BJ (cell line): Measurements from ENCODE around the gene FIZ1. TPM values are rescaled to one million over a fixed set of nuclear protein-coding genes. Genes with fewer than 3 reads are reported as not detected.
A peak's percentile ranks its signal among the peaks of the same experiment; 100 is the strongest.

Experiments used
- CTCF ChIA-PET: fragments of 350-600 bp; formaldehyde crosslinking; extraction: SDS; loops from one replicate; lab custom pipeline; 2021; ENCODE audit warnings: antibody characterized with exemption, inconsistent platforms; lab: Yijun Ruan, JAX
- POLR2A ChIA-PET: fragments of 300-600 bp; sonication (Branson Sonifier 250); formaldehyde crosslinking; extraction: SDS; loops from one replicate; lab custom pipeline; 2021; ENCODE audit warnings: antibody characterized with exemption; lab: Charles Lee
- DNase-seq: peaks from one replicate; pipeline ENCODE4 v3.0.0-alpha.2; 2011; ENCODE audit warnings: low read depth
- H3K27me3 ChIP-seq: 2 replicates; pipeline ENCODE4 v1.6.0; 2011; ENCODE audit warnings: low read length; ENCODE audit not compliant: control insufficient read depth, insufficient read depth
- H3K36me3 ChIP-seq: 2 replicates; pipeline ENCODE4 v1.5.1; 2011; ENCODE audit warnings: low read length; ENCODE audit not compliant: control insufficient read depth, insufficient read depth
- H3K4me3 ChIP-seq: 2 replicates; pipeline ENCODE4 v1.5.1; 2011; ENCODE audit warnings: low read depth, mild to moderate bottlenecking, control low read depth, low read length
- polyA minus RNA-seq: library from RNA; depleted of rRNA, polyadenylated mRNA; stranded (reverse); fragments of >200 nt; gene quantifications from 2 replicates; pipeline ENCODE4 v1.2.3, GENCODE V29; 2011; rRNA and poly(A)+ RNA removed
- polyA plus RNA-seq: library from polyadenylated mRNA; depleted of rRNA; stranded (reverse); fragments of >200 nt; gene quantifications from 2 replicates; pipeline ENCODE4 v1.2.3, GENCODE V29; 2011; rRNA removed
- TF ChIP-seq, protein P1 (sequence below): IDR thresholded peaks from 2 replicates; pipeline ENCODE4 v1.5.1; 2011; ENCODE audit warnings: low read depth, mild to moderate bottlenecking, control low read depth, inconsistent platforms, low read length, moderate library complexity; ENCODE audit not compliant: insufficient read depth

Gene FIZ1, protein sequence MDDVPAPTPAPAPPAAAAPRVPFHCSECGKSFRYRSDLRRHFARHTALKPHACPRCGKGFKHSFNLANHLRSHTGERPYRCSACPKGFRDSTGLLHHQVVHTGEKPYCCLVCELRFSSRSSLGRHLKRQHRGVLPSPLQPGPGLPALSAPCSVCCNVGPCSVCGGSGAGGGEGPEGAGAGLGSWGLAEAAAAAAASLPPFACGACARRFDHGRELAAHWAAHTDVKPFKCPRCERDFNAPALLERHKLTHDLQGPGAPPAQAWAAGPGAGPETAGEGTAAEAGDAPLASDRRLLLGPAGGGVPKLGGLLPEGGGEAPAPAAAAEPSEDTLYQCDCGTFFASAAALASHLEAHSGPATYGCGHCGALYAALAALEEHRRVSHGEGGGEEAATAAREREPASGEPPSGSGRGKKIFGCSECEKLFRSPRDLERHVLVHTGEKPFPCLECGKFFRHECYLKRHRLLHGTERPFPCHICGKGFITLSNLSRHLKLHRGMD
- polyA plus RNA-seq: 3.7 and 4.0 TPM in 2 replicates
- 2.3 and 2.5 TPM in 2 replicates for polyA minus RNA-seq

DNA sequence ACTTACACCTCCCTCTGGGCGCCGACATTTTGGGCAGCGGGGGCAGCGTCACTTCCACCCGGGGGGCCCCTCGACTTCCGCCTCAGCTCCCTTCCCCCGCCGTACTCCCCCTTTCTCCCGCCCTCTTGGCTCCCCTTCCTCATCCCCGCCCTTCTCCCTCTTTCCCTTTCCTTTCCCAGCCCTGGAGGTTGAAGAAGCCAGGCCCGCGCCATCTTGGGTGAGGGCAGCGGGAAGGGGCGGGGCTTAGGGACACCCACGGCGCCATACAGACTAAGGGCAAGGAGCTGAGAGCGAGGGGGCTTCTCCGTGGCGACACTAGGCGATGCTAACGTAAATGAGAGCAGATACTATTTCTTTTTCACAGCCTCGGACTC is at the start of gene FIZ1:
Gene FIZ1 (minus strand): TSS at position 50 of the 374 bp plus-strand sequence. CDS start 1,652 bp downstream, outside the sequence.
- Histone ChIP-seq H3K36me3 (peaks cover 11% of the 10 kb centered on the region), H3K27me3 (no peaks in the 10 kb centered on the region), H3K4me3 (peak within 1 kb of the TSS; percentile 88)
- CTCF ChIA-PET: interaction anchor here (0.6 to 2.0 kb wide), 6 partner anchors 16 to 1746 kb away, joined by 3 to 11 read pairs (median 3); partner anchors contain the start of gene U2AF2
- TF ChIP-seq, protein P1, sequence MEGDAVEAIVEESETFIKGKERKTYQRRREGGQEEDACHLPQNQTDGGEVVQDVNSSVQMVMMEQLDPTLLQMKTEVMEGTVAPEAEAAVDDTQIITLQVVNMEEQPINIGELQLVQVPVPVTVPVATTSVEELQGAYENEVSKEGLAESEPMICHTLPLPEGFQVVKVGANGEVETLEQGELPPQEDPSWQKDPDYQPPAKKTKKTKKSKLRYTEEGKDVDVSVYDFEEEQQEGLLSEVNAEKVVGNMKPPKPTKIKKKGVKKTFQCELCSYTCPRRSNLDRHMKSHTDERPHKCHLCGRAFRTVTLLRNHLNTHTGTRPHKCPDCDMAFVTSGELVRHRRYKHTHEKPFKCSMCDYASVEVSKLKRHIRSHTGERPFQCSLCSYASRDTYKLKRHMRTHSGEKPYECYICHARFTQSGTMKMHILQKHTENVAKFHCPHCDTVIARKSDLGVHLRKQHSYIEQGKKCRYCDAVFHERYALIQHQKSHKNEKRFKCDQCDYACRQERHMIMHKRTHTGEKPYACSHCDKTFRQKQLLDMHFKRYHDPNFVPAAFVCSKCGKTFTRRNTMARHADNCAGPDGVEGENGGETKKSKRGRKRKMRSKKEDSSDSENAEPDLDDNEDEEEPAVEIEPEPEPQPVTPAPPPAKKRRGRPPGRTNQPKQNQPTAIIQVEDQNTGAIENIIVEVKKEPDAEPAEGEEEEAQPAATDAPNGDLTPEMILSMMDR: no peak
- peak; percentile 92 for DNase-seq
- POLR2A ChIA-PET: interaction anchor here (0.5 to 0.8 kb wide), 3 partner anchors 19 to 138 kb away, joined by 3 to 9 read pairs (median 5); partner anchors contain the start of genes ISOC2 and SSC5D

DNA sequence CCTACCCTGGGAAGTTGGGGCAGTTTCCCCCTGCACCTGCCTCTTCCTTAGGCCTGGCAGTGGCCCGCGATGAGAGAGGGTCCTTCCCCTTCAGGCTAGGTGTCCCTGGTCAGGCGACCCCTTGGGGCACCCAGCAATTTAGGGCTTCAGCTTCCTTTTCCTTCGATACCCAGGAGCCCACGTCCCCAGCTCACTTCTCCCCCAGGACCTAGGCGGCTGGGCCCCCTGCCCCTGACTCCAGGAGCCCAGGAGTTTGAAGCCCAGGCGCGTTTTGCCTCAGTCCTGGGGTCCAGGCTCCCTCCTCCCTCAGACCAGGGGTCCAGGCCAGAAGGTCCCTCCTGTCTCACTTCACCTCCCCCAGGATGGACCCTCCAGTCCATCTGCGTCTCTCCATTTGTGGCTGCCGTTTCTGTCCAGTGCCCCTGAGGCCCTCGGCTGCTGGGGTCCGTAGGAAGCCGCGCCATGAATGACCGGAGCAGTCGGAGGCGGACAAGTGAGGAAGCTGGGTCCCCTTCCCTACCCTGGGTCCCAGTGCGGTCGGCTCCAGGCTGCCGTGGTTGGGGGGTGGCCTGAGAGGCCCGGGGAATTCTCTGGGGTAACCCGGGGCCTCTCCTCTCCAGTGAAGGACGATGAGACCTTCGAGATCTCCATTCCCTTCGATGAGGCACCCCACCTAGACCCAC is 49.4 kb upstream of the FIZ1 start:
- no peak for DNase-seq
- H3K4me3 ChIP-seq: peak overlapping the region; percentile 86
- no peaks in the 10 kb centered on the region for H3K27me3 ChIP-seq
- CTCF ChIA-PET: interaction anchor here (1.7 to 2.1 kb wide), 3 partner anchors 16 to 23 kb away, joined by 4 to 14 read pairs (median 6); no protein-coding TSS in a partner anchor
- TF ChIP-seq, protein P1: no peak
- peaks cover 7% of the 10 kb centered on the region for H3K36me3 ChIP-seq
- POLR2A ChIA-PET: no interaction called here

DNA sequence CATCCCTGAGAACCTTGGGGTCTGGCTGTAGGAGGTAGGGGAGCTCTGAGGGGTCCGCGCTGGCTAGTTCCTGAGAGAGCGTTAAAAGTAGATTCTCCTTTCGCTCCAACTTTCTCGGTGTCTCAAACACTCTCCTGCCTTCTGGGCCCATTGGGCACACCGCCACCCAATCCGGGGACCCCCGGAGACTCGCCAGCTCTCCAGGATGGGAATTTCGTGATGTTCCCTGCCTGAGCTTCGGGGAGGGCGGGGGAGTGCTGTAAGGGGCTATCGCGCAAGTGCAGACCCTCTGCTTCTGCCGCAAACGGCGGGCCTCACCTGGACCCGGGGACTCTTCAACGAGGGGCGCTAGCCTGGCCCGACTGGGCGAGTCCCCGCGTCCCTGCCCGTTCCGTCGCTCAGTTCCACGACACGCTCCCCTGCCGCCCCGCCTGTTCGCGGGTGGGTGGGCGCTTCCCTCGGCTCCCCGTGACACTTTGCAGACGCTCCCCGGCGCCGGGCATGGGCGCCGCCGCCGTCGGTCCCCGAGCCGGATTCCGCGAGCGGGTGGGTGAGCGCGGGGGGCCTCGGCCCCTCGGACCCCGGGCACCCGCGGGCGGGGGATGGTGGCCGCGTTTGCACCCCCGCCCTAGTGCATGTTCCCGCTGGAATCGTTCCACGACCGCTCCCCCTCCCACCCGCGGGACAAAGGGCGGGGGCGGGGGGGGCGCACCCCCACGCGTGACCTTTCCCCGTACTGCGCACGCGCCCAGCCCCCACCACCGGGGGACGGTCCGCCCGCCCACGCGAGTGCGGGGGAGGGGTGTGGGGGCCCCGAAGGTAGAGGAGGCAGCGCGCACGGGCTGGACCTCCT is 48.6 kb upstream of the FIZ1 start, which contains the start of gene CCDC106:
Gene CCDC106 (plus strand): TSS at position 481 of the 853 bp plus-strand sequence. CDS start 835 bp downstream, outside the sequence.
- TF ChIP-seq, protein P1: no peak
- H3K4me3 ChIP-seq: peak within 1 kb of the TSS; percentile 86
- H3K27me3 ChIP-seq: no peaks in the 10 kb centered on the region
- ChIA-PET CTCF (interaction anchor here (0.7 to 2.1 kb wide), 4 partner anchors 15 to 180 kb away, joined by 3 to 14 read pairs (median 6); no protein-coding TSS in a partner anchor), POLR2A (interaction anchor here (1.3 kb wide), 1 partner anchor 11 kb away, joined by 4 read pairs; no protein-coding TSS in a partner anchor)
- H3K36me3 ChIP-seq: peaks cover 7% of the 10 kb centered on the region
- DNase-seq: no peak

DNA sequence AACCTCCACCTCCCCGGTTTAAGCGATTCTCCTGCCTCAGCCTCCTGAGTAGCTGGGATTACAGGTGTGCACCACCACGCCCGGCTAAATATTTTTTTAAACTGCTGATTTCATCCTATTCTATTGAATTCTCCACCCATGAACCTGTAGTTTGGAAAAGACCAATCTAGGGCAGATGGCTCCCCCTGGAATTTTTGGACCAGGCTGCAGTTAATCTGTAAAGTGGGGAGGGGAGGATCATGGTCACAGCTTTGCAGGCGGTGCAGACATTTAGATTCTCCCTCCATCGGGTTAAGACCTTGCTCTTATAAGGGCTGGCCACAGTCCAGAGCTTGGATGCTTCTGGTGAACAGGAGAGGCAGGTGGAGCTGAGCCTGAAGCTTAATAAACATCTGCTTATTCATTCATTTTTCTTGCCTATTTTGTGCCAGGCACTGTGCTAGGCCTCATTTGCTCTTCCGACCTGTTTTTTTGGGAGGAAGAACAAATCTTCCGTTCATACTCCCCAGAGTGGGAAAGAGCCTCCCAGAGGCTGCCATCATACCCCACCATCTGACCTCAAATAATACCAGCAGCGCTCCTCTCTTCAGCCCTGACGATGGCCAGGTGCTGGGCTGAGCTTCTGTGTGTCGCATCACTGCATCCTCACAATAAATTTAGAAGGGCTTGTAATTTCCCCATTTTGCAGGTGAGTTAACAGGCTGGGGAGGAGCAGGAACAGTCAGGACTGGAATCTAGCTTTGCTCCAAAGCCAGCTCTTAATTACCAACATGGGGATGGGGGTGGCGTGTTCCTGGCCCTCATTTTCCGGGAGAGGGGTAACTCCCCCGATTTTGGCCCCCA is 47.8 kb upstream of the FIZ1 start:
- TF ChIP-seq, protein P1: no peak
- DNase-seq: no peak
- POLR2A ChIA-PET: interaction anchor here (1.3 kb wide), 1 partner anchor 10 kb away, joined by 4 read pairs; no protein-coding TSS in a partner anchor

More for the DNA sequence above, 47.8 kb upstream of the FIZ1 start:
- peaks cover 5% of the 10 kb centered on the region for H3K36me3 ChIP-seq
- CTCF ChIA-PET: interaction anchor here (0.7 to 2.1 kb wide), 4 partner anchors 15 to 179 kb away, joined by 3 to 14 read pairs (median 6); no protein-coding TSS in a partner anchor
- peak overlapping the region; percentile 86 for H3K4me3 ChIP-seq
- H3K27me3 ChIP-seq: no peaks in the 10 kb centered on the region
